ENCODE measurements around the gene RABL6. TPM values are rescaled to one million over a fixed set of nuclear protein-coding genes. Genes with fewer than 3 reads are reported as not detected.

Gene RABL6
- total and polyA plus RNA-seq, 2 of the 4 experiments (the other 2 are of a cell fraction) = 37.1 to 47.5 TPM

GRCh38 chr9:136876476-136876875 lies 68.7 kb downstream of the RABL6 start:
- no peak overlapping the region for H4K5ac ChIP-seq (ENCODE audit: low read depth, low read length)
- H3K4ac ChIP-seq (ENCODE audit: low read depth, low read length) = no peak overlapping the region
- no peaks in the 10 kb centered on the region for H3K27me3 ChIP-seq (ENCODE audit: control insufficient read depth, insufficient read depth, low read length)
- H2BK120ac ChIP-seq (ENCODE audit: low read depth, low read length) = no peak overlapping the region
- no peak overlapping the region for H2BK5ac ChIP-seq (ENCODE audit: low read depth, low read length, poor library complexity, severe bottlenecking)
- no peaks in the 10 kb centered on the region for H3K79me1 ChIP-seq (ENCODE audit: low read depth in 1 of 2, low read length in 2 of 2)
- H2BK20ac ChIP-seq (ENCODE audit: low read depth, low read length) = no peak overlapping the region
- H3K4me3 ChIP-seq (ENCODE audit: insufficient read depth, low read depth, low read length) = no peak overlapping the region
- H3K9me1 ChIP-seq (ENCODE audit: insufficient read depth, low read length) = no peaks in the 10 kb centered on the region
- WGBS, 2 experiments (ENCODE audit: extremely low coverage in 2 of 2, insufficient read length in 1 of 2) = no CpG with 5 or more reads among the region's 5 CpGs
- H3K9me3 ChIP-seq (ENCODE audit: control insufficient read depth, insufficient read depth, low read length) = peaks cover 7% of the 10 kb centered on the region
- H4K8ac ChIP-seq (ENCODE audit: low read depth in 2 of 2, low read length in 2 of 2) = no peak overlapping the region
- intact Hi-C loops (cut with micrococcal nuclease) = no loop called here
- H3K4me1 ChIP-seq (ENCODE audit: control insufficient read depth, insufficient read depth, low read length) = peaks cover 1% of the 10 kb centered on the region; the same call in 1 of the 2 replicates
- H2AK5ac ChIP-seq (ENCODE audit: low read depth, low read length) = no peak overlapping the region
- dilution Hi-C loops (cut with HindIII; ENCODE audit: low sequenced_read_pairs, unreplicated experiment) = no loop called here
- BruUV-seq (replicated peaks) = no TSS peak
- H2AK9ac ChIP-seq (replicated peaks; ENCODE audit: low read depth, low read length, poor library complexity) = no peak overlapping the region
- H3K18ac ChIP-seq (ENCODE audit: low read depth, low read length) = no peak overlapping the region
- TF ChIP-seq SMC3 (IDR thresholded peaks at IDR 0.05; ENCODE audit: low read depth, low read length) (no peak), NFE2L2 (IDR thresholded peaks at IDR 0.05; ENCODE audit: low read depth, low read length) (no peak), CTCF (conservative IDR thresholded peaks at IDR 0.05; ENCODE audit: low read depth, low read length) (no peak), USF2 (IDR thresholded peaks at IDR 0.05; ENCODE audit: low read depth, low read length) (no peak), ELK1 (IDR thresholded peaks at IDR 0.05; ENCODE audit: borderline replicate concordance, low read depth, low read length) (no peak), RFX5 (IDR thresholded peaks at IDR 0.05; ENCODE audit: low read depth, low read length) (no peak), MXI1 (IDR thresholded peaks at IDR 0.05; ENCODE audit: borderline replicate concordance, low read depth, low read length) (no peak), POLR2A (IDR thresholded peaks at IDR 0.05; ENCODE audit: low read depth, low read length) (no peak)
- H3K4me2 ChIP-seq (ENCODE audit: low read depth, low read length) = no peak overlapping the region
- DNase-seq = no peak
- no peaks in the 10 kb centered on the region for H3K36me3 ChIP-seq (ENCODE audit: control insufficient read depth, insufficient read depth, low read length)
- no peak for ATAC-seq (ENCODE audit: low read depth)
- no peak overlapping the region for H3K9ac ChIP-seq (ENCODE audit: low read depth, low read length)
- H2AFZ ChIP-seq (replicated peaks; ENCODE audit: low read length, poor library complexity) = no peak overlapping the region
- in situ Hi-C loops (cut with MboI; ENCODE audit: low sequenced_read_pairs) = no loop called here
- no peak overlapping the region for H3K14ac ChIP-seq (replicated peaks; ENCODE audit: low read depth, low read length)
- ChIA-PET CTCF (no interaction called here), POLR2A (ENCODE audit: unreplicated experiment) (no interaction called here)
- no peaks in the 10 kb centered on the region for H4K20me1 ChIP-seq (ENCODE audit: insufficient read depth, low read length)
- H4K91ac ChIP-seq (ENCODE audit: insufficient read depth, low read depth, low read length) = no peak overlapping the region
- no peak overlapping the region for H2BK15ac ChIP-seq (ENCODE audit: low read depth, low read length)
- no peak overlapping the region for H3K23ac ChIP-seq (ENCODE audit: low read depth, low read length)
- no peak overlapping the region for H3K27ac ChIP-seq (ENCODE audit: insufficient read depth, low read length)
- no peak overlapping the region for H3K56ac ChIP-seq (ENCODE audit: extremely low read depth, insufficient read depth, low read length)

All from IMR-90 (cell line).